K562 (cell line): ENCODE results near the gene GABARAPL2. TPM values are rescaled to one million over a fixed set of nuclear protein-coding genes. Genes with fewer than 3 reads are reported as not detected.

Source experiments
- MAZ ChIP-seq, 2 experiments: fragments of 450-650 bp in 1 of 2; sonication (generic) in 1 of 2; formaldehyde crosslinking; IDR thresholded peaks in 1 of 2; conservative IDR thresholded peaks in 1 of 2; 2 replicates each; pipeline versions ENCODE4 v1.4.0 to v1.5.0; 2020; ENCODE audit warnings: mild to moderate bottlenecking in 1 of 2, missing genetic modification reagents in 1 of 2
- SREBF1 ChIP-seq: fragments of 150-350 bp; IDR thresholded peaks from 2 replicates; pipeline ENCODE4 v1.6.1; 2014; ENCODE audit warnings: antibody characterized with exemption, low read depth, low read length, borderline replicate concordance
- ZNF253 ChIP-seq: fragments of 250-450 bp; sonication (Bioruptor Pico); conservative IDR thresholded peaks from 2 replicates; pipeline ENCODE4 v1.6.1; 2021; ENCODE audit warnings: mild to moderate bottlenecking
- polyA plus RNA-seq, 8 experiments: library from polyadenylated mRNA; depleted of rRNA in 4 of 8; stranded (reverse) in 5 of 8; unstranded in 3 of 8; fragments of >200 nt; fragmentation: Nextera tagmentation in 2 of 8; fragmentation: Illumina TruSeq in 1 of 8; extraction: Ambion mirVana in 2 of 8; extraction: Trizol in 1 of 8; gene quantifications; 2 replicates each; pipeline versions ENCODE4 v1.2.1 to v1.2.3, GENCODE V29; 2011 to 2014; ENCODE audit warnings: inconsistent platforms in 1 of 8, missing spikeins in 1 of 8
- total RNA-seq, 7 experiments: library from RNA; depleted of rRNA in 6 of 7; stranded (reverse); fragments of >200 nt in 6 of 7; fragmentation: Illumina TruSeq in 2 of 7; extraction: Trizol in 2 of 7; gene quantifications; 2 replicates each; pipeline versions ENCODE4 v1.2.1 to v1.2.3, GENCODE V29; 2011 to 2021; ENCODE audit warnings: low replicate concordance in 1 of 7
- TF ChIP-seq, protein P1 (sequence below): fragments of 450-650 bp; IDR thresholded peaks from 2 replicates; pipeline ENCODE4 v1.6.1; 2016; ENCODE audit warnings: mild to moderate bottlenecking, moderate library complexity
- TF ChIP-seq, protein P2 (sequence below): fragments of 250-450 bp; sonication (Bioruptor Pico); IDR thresholded peaks from 2 replicates; pipeline ENCODE4 v1.4.0; 2020; ENCODE audit warnings: mild to moderate bottlenecking, moderate library complexity
- TF ChIP-seq, protein P3 (sequence below), 3 experiments: IDR thresholded peaks in 2 of 3; conservative IDR thresholded peaks in 1 of 3; 2 replicates each; pipeline ENCODE4 v1.5.1; 2011 to 2012; ENCODE audit warnings: low read length in 3 of 3, mild to moderate bottlenecking in 3 of 3, control low read depth in 2 of 3, improper control_type of control experiment in 1 of 3, inconsistent platforms in 1 of 3, low read depth in 1 of 3, mixed read lengths in 1 of 3, moderate library complexity in 1 of 3; ENCODE audit not compliant: insufficient read depth in 2 of 3

GABARAPL2 gene
- total and polyA plus RNA-seq, 9 of the 15 experiments (the other 6 are each of a cell fraction or from before 2014, with no cell fraction given) = 42.1 to 288 (median 91.8) TPM

DNA sequence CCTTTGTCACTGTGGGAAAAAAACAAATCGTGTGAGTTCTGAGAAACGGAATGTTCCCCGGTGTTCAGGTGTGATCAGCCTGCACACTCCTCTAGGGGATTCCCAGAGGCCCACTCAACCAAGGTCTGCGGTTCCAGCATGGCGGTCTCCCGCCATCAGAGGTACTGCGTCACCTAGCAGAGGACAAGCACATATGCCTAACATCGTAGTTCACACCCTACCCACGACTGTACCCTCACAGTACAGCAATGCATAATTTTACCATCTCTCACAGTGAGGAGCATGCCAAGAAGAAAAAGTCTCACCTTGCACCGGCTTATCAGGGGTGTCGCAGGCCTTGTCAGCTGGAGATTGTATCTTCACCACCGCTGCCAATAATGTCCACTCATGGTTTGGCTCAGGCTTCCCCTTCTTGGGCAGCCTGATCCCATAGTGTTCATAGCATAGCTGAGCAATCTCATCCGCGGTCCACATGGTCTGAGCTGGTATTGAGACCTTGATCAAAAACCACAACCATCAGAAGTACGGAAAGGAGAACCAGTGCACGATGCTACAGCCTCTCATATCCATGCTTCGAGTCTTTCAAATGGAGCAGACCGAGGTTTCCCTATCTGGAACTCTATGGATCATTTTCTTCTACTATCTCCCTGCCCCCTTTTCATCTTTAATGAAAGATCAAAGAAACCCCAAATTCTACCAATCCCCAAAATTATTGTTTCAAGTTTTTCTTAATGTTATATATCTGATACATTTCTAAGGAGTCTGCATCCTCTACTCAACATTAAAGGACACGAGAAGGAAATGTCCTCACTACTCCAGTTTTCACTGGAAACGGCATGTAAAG, 54.4 kb downstream of the GABARAPL2 start (continued):
- TF ChIP-seq, protein P1, sequence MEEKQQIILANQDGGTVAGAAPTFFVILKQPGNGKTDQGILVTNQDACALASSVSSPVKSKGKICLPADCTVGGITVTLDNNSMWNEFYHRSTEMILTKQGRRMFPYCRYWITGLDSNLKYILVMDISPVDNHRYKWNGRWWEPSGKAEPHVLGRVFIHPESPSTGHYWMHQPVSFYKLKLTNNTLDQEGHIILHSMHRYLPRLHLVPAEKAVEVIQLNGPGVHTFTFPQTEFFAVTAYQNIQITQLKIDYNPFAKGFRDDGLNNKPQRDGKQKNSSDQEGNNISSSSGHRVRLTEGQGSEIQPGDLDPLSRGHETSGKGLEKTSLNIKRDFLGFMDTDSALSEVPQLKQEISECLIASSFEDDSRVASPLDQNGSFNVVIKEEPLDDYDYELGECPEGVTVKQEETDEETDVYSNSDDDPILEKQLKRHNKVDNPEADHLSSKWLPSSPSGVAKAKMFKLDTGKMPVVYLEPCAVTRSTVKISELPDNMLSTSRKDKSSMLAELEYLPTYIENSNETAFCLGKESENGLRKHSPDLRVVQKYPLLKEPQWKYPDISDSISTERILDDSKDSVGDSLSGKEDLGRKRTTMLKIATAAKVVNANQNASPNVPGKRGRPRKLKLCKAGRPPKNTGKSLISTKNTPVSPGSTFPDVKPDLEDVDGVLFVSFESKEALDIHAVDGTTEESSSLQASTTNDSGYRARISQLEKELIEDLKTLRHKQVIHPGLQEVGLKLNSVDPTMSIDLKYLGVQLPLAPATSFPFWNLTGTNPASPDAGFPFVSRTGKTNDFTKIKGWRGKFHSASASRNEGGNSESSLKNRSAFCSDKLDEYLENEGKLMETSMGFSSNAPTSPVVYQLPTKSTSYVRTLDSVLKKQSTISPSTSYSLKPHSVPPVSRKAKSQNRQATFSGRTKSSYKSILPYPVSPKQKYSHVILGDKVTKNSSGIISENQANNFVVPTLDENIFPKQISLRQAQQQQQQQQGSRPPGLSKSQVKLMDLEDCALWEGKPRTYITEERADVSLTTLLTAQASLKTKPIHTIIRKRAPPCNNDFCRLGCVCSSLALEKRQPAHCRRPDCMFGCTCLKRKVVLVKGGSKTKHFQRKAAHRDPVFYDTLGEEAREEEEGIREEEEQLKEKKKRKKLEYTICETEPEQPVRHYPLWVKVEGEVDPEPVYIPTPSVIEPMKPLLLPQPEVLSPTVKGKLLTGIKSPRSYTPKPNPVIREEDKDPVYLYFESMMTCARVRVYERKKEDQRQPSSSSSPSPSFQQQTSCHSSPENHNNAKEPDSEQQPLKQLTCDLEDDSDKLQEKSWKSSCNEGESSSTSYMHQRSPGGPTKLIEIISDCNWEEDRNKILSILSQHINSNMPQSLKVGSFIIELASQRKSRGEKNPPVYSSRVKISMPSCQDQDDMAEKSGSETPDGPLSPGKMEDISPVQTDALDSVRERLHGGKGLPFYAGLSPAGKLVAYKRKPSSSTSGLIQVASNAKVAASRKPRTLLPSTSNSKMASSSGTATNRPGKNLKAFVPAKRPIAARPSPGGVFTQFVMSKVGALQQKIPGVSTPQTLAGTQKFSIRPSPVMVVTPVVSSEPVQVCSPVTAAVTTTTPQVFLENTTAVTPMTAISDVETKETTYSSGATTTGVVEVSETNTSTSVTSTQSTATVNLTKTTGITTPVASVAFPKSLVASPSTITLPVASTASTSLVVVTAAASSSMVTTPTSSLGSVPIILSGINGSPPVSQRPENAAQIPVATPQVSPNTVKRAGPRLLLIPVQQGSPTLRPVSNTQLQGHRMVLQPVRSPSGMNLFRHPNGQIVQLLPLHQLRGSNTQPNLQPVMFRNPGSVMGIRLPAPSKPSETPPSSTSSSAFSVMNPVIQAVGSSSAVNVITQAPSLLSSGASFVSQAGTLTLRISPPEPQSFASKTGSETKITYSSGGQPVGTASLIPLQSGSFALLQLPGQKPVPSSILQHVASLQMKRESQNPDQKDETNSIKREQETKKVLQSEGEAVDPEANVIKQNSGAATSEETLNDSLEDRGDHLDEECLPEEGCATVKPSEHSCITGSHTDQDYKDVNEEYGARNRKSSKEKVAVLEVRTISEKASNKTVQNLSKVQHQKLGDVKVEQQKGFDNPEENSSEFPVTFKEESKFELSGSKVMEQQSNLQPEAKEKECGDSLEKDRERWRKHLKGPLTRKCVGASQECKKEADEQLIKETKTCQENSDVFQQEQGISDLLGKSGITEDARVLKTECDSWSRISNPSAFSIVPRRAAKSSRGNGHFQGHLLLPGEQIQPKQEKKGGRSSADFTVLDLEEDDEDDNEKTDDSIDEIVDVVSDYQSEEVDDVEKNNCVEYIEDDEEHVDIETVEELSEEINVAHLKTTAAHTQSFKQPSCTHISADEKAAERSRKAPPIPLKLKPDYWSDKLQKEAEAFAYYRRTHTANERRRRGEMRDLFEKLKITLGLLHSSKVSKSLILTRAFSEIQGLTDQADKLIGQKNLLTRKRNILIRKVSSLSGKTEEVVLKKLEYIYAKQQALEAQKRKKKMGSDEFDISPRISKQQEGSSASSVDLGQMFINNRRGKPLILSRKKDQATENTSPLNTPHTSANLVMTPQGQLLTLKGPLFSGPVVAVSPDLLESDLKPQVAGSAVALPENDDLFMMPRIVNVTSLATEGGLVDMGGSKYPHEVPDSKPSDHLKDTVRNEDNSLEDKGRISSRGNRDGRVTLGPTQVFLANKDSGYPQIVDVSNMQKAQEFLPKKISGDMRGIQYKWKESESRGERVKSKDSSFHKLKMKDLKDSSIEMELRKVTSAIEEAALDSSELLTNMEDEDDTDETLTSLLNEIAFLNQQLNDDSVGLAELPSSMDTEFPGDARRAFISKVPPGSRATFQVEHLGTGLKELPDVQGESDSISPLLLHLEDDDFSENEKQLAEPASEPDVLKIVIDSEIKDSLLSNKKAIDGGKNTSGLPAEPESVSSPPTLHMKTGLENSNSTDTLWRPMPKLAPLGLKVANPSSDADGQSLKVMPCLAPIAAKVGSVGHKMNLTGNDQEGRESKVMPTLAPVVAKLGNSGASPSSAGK = 0 out of 2 replicates have a peak, but pooled peaks have one; percentile 51
- TF ChIP-seq ZNF253 (no peak), SREBF1 (no peak), MAZ (CRISPR knock-in tag; conservative IDR thresholded peaks at IDR 0.05 in 1 of 2, IDR thresholded peaks at IDR 0.05 in 1 of 2) (peak in 1 of 2 experiments; percentile 11; a peak in 1 of 4 replicates)
- TF ChIP-seq, protein P2, sequence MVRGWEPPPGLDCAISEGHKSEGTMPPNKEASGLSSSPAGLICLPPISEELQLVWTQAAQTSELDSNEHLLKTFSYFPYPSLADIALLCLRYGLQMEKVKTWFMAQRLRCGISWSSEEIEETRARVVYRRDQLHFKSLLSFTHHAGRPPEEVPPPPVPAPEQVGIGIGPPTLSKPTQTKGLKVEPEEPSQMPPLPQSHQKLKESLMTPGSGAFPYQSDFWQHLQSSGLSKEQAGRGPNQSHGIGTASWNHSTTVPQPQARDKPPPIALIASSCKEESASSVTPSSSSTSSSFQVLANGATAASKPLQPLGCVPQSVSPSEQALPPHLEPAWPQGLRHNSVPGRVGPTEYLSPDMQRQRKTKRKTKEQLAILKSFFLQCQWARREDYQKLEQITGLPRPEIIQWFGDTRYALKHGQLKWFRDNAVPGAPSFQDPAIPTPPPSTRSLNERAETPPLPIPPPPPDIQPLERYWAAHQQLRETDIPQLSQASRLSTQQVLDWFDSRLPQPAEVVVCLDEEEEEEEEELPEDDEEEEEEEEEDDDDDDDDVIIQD = no peak
- TF ChIP-seq, protein P3, sequence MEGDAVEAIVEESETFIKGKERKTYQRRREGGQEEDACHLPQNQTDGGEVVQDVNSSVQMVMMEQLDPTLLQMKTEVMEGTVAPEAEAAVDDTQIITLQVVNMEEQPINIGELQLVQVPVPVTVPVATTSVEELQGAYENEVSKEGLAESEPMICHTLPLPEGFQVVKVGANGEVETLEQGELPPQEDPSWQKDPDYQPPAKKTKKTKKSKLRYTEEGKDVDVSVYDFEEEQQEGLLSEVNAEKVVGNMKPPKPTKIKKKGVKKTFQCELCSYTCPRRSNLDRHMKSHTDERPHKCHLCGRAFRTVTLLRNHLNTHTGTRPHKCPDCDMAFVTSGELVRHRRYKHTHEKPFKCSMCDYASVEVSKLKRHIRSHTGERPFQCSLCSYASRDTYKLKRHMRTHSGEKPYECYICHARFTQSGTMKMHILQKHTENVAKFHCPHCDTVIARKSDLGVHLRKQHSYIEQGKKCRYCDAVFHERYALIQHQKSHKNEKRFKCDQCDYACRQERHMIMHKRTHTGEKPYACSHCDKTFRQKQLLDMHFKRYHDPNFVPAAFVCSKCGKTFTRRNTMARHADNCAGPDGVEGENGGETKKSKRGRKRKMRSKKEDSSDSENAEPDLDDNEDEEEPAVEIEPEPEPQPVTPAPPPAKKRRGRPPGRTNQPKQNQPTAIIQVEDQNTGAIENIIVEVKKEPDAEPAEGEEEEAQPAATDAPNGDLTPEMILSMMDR (IDR thresholded peaks at IDR 0.05 in 2 of 3, conservative IDR thresholded peaks at IDR 0.05 in 1 of 3; ENCODE audit: insufficient read depth in 2 of 3, low read depth in 1 of 3, low read length in 3 of 3) = no peak
